Measurements from ENCODE around the gene ID3. TPM values are rescaled to one million over a fixed set of nuclear protein-coding genes. Genes with fewer than 3 reads are reported as not detected.

Gene ID3
- polyA plus RNA-seq, 1 donor from 2014 or later = 8.0 TPM

DNA sequence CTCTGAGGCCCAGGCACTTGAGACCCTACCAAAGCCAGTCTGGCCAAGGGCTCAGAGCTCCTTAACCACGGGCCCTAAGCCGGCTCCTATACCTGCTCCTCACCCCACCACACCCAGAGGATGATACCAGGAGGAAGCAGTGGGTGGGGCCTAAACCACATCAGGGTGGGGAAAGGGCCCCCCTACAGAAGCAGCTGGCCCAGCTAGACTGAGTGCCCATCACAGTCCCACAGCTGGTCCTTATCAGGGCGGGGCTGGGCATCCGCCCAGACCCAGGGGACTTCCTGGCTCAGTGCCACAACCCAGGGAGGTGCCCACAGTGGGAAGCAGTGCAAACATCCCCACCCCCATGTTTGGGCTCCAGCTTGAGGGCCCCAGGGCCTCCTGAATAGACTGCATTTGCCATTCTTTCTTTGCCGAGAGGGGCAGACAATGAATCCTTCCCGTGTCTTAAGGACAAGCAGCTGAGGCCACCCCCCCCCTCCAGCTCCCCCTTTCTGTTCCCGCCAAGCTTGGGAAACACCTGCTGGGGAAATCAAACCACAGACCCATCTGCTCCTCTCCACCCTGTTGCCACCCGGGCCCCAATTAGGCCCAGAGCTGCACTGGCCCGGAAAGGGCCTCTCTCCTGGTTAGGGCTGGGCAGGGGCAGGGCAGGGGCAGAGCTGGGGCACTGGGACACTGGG lies 34.4 kb downstream of the ID3 start:
- no peak overlapping the region for H2AFZ ChIP-seq (ENCODE audit: low read depth, low read length)
- H3K9me3 ChIP-seq (ENCODE audit: low read length) = no peaks in the 10 kb centered on the region
- no peaks in the 10 kb centered on the region for H3K79me2 ChIP-seq (replicated peaks; ENCODE audit: insufficient read depth, low read length)
- no peak overlapping the region for H3K27ac ChIP-seq (ENCODE audit: low read length)
- no peak for TF ChIP-seq EZH2 (IDR thresholded peaks at IDR 0.05; ENCODE audit: borderline replicate concordance, insufficient read depth, low read length, poor library complexity, severe bottlenecking)
- no peak for TF ChIP-seq POLR2AphosphoS5 (IDR thresholded peaks at IDR 0.05)
- no peak for TF ChIP-seq MXI1 (conservative IDR thresholded peaks at IDR 0.05; ENCODE audit: poor library complexity, severe bottlenecking)
- no peaks in the 10 kb centered on the region for H3F3A ChIP-seq (ENCODE audit: insufficient read depth, low read length, poor library complexity, severe bottlenecking)
- H4K20me1 ChIP-seq (ENCODE audit: insufficient read depth) = no peaks in the 10 kb centered on the region
- no peak overlapping the region for H3K4me2 ChIP-seq (ENCODE audit: low read length)
- no peak overlapping the region for H3K9ac ChIP-seq (ENCODE audit: low read length)
- no peaks in the 10 kb centered on the region for H3K36me3 ChIP-seq (ENCODE audit: insufficient read depth, low read length)
- H3K9me2 ChIP-seq (ENCODE audit: insufficient read depth, low read length) = no peaks in the 10 kb centered on the region
- no peak overlapping the region for H3K4me3 ChIP-seq (ENCODE audit: low read length)
- H3K27me3 ChIP-seq (ENCODE audit: insufficient read depth, low read depth, low read length) = no peaks in the 10 kb centered on the region

DNA sequence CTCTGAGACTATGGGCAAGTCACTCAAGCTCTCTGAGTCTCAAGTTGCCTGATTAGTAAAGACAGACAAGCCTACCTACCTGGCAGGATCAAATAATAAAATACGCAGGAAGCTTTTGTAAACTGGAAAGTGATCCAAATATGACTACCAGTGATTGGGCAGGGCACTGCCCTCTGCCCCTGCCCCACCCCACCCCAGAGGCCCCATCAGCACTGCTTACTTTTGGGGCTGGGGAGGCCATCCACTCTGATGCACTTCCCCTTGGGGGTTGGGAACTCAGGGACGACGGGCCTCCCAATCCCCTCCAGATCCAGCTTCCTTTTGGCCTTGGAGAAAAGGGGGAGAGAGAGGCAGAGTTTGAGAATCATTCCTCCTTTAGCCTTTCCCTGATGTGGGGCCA lies 35.1 kb downstream of the ID3 start:
- TF ChIP-seq MXI1 (conservative IDR thresholded peaks at IDR 0.05; ENCODE audit: poor library complexity, severe bottlenecking) (no peak), SMC3 (conservative IDR thresholded peaks at IDR 0.05; ENCODE audit: poor library complexity) (no peak), RAD21 (conservative IDR thresholded peaks at IDR 0.05) (no peak), POLR2AphosphoS5 (IDR thresholded peaks at IDR 0.05) (no peak), TAF1 (IDR thresholded peaks at IDR 0.05; ENCODE audit: low read depth) (no peak), EZH2 (IDR thresholded peaks at IDR 0.05; ENCODE audit: borderline replicate concordance, insufficient read depth, low read length, poor library complexity, severe bottlenecking) (no peak), CTCF (IDR thresholded peaks at IDR 0.05; ENCODE audit: poor library complexity, severe bottlenecking) (no peak), EP300 (conservative IDR thresholded peaks at IDR 0.05; ENCODE audit: poor library complexity, severe bottlenecking) (no peak)
- TF ChIP-seq, protein P1, sequence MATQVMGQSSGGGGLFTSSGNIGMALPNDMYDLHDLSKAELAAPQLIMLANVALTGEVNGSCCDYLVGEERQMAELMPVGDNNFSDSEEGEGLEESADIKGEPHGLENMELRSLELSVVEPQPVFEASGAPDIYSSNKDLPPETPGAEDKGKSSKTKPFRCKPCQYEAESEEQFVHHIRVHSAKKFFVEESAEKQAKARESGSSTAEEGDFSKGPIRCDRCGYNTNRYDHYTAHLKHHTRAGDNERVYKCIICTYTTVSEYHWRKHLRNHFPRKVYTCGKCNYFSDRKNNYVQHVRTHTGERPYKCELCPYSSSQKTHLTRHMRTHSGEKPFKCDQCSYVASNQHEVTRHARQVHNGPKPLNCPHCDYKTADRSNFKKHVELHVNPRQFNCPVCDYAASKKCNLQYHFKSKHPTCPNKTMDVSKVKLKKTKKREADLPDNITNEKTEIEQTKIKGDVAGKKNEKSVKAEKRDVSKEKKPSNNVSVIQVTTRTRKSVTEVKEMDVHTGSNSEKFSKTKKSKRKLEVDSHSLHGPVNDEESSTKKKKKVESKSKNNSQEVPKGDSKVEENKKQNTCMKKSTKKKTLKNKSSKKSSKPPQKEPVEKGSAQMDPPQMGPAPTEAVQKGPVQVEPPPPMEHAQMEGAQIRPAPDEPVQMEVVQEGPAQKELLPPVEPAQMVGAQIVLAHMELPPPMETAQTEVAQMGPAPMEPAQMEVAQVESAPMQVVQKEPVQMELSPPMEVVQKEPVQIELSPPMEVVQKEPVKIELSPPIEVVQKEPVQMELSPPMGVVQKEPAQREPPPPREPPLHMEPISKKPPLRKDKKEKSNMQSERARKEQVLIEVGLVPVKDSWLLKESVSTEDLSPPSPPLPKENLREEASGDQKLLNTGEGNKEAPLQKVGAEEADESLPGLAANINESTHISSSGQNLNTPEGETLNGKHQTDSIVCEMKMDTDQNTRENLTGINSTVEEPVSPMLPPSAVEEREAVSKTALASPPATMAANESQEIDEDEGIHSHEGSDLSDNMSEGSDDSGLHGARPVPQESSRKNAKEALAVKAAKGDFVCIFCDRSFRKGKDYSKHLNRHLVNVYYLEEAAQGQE (IDR thresholded peaks at IDR 0.05; ENCODE audit: borderline replicate concordance) = no peak
- H3K27me3 ChIP-seq (ENCODE audit: insufficient read depth, low read depth, low read length) = no peaks in the 10 kb centered on the region
- H3K79me2 ChIP-seq (replicated peaks; ENCODE audit: insufficient read depth, low read length) = no peaks in the 10 kb centered on the region
- H2AFZ ChIP-seq (ENCODE audit: low read depth, low read length) = no peak overlapping the region
- H4K20me1 ChIP-seq (ENCODE audit: insufficient read depth) = no peaks in the 10 kb centered on the region
- no peak overlapping the region for H3K4me2 ChIP-seq (ENCODE audit: low read length)
- no peak overlapping the region for H3K9ac ChIP-seq (ENCODE audit: low read length)
- no peaks in the 10 kb centered on the region for H3F3A ChIP-seq (ENCODE audit: insufficient read depth, low read length, poor library complexity, severe bottlenecking)
- no peaks in the 10 kb centered on the region for H3K36me3 ChIP-seq (ENCODE audit: insufficient read depth, low read length)
- no peak overlapping the region for H3K4me3 ChIP-seq (ENCODE audit: low read length)
- no peaks in the 10 kb centered on the region for H3K9me2 ChIP-seq (ENCODE audit: insufficient read depth, low read length)
- no peak overlapping the region for H3K27ac ChIP-seq (ENCODE audit: low read length)
- no peaks in the 10 kb centered on the region for H3K9me3 ChIP-seq (ENCODE audit: low read length)

Measured in neural cell (in vitro differentiated cells).